ENCODE measurements around the gene SH3BGRL2.
"Not testable (repeated sequence)": the region's sequence is repeated elsewhere in the genome, so short reads cannot be mapped to it uniquely, and the experiment has no call there.

SH3BGRL2 gene

DNA sequence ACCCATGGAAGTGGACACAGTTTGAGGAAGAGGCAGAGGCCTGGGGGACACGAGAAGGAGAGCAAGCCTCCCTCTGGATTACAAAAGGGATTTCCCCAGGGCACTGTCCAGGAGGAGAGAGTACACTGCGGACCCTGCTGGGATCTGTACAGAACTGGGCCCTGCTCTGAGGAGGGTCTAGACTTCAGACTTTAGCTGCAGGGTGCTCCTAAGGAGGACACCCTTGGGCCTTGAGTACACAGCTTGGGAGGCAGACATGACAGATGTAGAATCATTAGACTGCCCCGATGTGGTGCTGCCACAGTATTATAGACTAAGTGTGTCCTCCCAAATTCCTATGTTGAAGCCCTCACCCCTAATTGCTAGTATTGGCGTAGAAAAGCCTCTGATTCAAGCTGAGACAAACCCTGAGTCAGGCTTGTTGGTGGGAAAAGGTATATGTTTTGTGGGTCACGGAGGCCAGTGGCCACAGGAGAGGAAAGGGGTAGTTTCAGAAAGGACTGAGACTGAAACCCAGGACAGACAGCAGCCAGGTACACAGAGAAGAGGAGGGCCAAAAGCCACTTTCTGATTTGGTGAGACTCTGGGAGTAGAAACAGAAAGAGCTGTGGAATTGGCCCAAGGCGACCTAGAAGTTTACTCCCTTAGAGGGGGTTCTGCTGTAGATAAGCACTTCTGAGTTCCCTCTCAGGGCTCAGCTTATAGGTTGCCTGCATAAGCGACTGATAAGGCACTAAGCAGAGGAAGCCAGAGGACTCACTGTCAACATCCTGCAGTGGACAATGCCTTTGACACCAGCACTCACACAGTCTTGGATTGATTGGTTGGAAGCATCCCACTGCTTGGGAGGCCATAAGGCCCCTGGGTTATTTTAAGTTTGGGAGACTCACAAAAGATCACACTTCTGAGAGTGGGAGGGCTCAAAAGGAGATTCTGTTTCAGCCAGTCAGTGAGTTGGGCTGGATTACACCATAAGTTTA is 16.5 kb upstream of the SH3BGRL2 start:
- no peak for DNase-seq (ENCODE audit: low spot score)

DNA sequence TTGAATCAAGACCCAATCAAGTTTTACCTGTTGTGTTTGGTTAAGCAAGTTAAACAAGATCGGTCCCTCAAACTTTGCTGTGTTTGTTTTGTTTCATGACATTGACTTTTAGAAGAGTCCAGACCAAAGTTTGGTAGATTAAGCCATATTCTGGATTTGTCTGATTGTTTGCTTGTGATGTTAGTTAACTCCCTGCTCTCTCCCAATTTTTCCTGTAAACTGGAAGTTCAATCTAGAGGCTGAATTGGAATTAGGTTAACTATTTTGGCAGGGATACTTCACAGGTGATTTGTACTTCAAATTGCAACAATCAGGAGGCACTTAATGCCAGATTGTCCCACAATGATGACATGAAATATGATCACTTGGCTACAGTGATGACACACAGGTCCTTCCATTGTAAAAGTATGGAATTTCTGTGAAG is 13.6 kb upstream of the SH3BGRL2 start:
- DNase-seq (ENCODE audit: low spot score) = no peak

DNA sequence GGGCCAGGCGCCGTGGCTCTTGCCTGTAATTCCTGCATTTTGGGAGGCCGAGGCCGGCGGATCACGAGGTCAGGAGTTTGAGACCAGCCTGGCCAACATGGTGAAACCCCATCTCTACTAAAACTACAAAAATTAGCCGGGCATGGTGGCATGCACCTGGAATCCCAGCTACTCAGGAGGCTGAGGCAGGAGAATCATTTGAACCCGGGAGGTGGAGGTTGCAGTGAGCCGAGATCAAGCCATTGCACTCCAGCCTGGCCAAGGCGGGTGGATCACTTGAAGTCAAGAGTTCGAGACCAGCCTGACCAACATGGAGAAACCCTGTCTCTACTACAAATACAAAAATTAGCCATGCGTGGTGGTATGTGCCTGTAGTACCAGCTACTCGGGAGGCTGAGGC is 12.7 kb upstream of the SH3BGRL2 start:
- not testable (repeated sequence) for DNase-seq (ENCODE audit: low spot score)

DNA sequence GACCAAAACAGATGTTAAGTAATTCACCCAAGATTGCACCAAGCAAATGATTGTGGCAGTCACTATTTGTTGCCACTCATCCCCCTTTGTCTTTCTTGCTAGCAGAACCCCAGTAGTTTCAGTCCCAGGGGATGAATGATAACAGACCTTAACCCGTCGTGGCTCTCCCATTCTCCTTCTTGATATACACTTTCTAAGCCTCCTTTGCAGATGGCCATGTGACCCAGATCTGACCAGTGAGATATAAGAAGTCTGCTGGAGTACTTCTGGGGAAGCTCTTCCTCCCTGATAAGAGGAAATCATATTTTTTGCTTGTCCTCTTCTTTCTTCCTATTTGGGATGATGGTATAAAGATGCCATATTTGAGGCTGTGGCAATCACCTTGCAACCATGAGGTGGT is 9.6 kb upstream of the SH3BGRL2 start:
- no peak for DNase-seq (ENCODE audit: low spot score)

DNA sequence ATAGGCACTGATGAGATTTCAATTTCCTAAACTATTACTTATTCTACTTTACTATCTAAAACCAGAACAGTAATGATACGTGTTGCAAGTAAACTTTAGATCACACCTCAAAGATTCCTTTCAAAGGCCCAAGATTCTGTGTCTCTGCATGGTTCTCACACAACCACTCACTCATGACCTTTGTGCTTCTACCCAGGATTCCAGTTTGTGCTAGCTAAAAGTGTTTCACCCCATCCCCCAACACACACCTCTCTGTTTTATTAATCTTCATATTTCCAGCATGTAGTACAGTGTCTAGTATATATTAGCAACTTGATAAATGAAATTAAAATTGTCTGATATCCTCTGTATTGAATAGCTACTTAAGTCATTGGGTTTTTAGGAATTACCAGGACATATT is 8.8 kb upstream of the SH3BGRL2 start:
- no peak for DNase-seq (ENCODE audit: low spot score)

DNA sequence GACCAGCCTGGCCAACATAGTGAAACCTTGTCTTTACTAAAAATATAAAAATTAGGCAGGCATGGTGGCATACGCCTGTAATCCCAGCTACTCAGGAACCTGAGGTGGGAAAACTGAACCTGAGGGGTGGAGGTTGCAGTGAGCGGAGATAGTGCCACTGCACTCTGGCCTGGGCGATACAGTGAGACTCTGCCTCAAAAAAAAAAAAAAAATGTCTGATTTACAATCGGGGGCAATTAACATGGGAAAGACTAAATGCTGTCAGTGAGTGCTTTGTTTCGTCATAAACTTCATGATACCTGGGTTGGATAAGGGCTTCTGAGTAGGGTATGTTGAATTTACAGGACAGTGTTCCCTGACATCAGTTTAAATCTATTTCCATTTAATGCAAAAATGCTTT is 8.0 kb upstream of the SH3BGRL2 start:
- no peak for DNase-seq (ENCODE audit: low spot score)

DNA sequence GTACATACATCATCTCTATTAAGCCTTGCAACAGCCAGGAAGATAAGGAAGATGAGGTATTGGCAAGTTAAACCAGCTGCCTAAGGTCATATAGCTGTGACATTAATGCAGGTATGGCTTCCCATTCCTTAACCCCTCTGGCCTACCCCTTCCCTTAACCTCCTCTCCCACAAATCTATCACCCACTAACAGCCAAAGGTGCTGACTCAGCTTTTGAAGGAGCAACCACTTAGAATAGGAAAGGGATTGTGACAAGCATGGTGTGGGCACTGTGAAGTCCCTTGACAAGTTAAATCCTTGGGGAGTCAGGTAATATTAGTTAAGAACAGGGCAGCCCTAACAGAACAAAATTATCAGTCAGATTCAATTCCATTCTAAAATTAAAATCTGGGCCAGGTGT is 5.4 kb upstream of the SH3BGRL2 start:
- DNase-seq (ENCODE audit: low spot score) = no peak

DNA sequence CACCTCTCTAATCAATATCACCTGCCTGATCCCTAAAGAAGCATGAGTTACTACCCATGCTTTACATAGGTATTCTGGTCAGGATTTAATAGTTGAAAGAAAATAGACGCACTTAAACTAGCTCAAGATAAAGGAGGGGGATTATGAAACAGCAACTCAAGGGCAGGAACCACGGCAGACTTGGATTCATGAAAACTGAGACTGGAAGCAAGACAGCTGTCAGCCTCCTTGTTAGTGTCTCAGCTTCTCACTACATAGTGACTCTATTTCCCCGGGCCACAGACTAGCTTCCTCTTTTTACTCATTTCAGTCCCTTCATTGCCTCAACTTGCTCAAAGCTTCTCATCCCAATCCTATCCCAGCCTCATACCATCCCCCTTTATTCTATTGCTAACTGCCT is 4.3 kb upstream of the SH3BGRL2 start:
- no peak for DNase-seq (ENCODE audit: low spot score)

DNA sequence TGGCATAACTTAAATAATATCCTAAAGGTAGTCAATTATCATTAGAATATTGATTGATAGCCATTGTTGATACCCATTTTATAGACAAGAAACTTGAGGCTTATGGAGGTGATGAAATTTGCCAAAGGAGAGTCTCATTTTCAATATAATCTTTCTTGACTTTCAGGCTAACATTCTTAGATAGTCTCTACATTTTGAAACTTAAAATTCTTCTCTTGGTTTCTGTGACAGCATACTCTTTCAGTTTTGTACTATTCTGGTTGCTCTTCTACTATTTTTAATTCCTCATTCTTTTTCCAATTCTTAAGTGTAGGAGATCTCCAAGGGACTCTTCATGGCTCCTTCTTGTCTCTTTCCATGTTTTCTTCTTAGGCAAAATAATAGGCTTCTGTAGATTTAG is 3.7 kb upstream of the SH3BGRL2 start:
- no peak for DNase-seq (ENCODE audit: low spot score)

DNA sequence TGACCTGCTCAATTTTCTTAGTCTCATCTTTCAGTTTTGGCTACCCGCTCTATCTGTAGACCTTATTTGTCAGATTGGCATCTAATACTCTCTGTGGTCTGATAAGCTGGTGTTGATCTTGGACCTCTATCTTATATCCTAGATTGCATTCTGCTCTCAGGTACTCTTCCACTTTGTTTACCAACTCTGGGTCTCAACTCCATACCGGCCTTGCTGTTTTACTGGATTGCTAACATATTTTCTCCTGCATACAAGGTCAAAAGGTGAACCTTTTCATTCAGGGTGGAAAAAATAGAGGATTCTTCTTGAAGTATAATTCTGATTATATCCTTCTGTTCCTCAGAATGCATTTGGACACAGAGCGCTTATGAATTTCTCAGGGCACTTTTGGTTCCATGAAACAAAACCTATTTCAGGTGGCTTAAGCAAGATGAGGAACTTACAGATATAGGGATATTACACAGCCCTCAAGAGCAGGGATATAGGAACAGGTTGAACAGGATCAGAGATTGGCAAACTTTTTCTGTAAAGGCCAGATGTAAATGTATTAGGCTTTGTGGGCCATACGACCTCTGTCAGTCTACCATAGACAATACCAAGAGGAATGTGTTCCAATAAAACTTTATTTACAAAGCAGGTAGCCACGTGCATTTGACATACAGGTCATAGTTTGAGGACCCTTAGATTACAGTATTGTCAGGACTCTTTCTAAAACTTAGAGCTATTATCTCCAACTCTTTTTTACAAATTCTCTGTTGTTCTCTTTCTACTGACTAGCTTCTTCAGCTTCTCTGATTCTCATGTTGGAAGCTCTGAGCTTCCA is 2.5 kb upstream of the SH3BGRL2 start:
- DNase-seq (ENCODE audit: low spot score) = no peak

DNA sequence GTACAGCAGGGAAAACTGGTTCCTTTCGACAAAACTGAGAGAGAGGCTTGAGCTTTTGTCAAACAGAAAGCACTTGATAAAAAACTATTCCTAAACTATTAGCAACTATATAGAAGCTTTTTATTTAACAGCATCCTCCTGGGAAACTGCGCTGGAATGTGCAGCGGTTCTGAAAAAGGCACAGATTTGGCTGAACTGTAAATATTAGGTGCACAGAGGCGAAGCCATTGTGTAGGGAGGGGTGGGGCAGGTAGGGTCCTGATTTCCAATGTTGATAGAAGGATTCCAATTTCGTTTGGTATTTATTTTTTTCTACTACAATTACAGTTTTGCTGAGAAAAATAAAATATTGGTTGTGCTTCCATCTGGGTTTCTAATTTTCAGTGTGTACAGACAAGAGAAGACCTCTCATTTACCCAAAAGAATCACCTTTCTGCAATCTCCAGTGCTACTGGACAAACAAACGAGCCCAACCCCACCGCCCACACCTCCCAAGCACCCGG is 698 bp upstream of the SH3BGRL2 start:
- DNase-seq (ENCODE audit: low spot score) = no peak

DNA sequence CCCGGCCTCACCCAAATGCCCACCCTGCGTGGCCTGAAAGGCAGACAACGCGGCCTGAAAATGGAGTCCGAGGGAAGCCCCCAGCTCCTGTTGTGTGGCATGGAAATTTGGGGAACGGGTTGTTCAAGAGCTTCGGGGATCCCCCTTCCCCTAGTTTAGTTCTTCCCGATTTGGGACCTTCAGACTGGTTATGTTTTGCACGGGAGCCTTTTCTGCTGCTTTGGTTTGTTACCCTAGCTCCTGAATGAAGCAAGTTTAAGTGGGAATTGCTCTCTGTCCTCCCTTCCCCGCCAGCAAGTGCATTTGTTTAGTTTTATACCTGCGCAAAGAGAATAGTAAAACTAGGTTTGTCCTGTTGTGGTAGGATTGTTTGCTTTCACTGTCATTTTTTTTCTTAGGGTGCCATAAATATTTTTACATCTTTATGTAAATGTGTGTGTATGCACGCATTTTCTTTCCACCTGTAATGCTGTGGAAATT is 604 bp downstream of the SH3BGRL2 start:
- no peak for DNase-seq (ENCODE audit: low spot score)

DNA sequence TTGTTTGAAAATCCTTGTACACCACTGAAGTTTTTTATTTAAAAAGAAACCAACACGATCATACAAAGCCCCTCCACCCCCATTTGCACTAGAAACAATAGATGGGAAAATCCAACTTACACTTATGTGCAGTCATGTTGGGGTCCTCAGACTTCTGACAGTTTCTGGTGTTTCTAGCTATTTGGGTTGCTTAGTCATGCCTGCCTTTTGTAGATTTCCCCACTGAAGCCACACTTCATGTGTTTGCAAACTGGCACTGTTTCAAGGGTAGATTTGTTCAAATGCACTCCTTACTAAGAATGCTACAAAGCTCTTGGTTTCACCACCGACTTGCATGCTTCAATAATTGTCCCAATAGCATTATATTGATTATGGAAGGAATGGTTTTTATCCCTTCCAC is 1.5 kb downstream of the SH3BGRL2 start:
- DNase-seq (ENCODE audit: low spot score) = no peak

DNA sequence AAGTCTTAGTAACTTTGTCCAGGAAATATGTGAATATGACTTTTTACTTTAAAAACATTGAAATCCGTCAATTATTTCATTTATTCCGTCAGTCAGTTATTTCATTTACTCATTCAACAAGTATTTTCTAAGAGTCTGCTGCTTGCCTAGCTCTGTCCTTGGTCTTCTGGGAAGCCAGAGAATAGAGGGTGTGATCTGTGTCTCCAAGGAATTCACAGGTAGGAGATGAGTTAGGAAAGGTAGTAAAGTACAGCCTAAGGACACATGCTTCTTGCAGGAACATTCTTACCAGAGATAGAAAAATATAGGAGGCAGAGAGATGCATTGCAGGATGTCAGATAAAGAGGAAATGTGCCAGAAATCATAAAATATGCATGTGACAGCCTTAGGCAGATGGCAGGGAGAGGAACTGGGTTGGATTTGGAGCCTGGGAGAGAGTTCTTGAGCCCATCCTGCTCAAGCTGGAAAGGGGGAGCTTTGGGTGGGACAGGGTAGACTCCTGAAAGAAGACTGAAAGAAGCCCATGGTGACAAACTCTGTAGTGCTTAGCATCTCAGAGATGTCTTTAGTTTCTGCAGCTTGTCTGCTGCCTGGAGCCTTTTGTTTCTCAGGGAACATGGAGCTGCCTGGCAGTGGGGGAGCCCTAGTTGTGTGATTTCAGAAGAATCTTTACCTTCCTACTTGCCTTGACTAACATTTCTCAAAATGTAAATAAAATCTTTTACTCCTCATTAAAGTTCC is 3.5 kb downstream of the SH3BGRL2 start:
- no peak for DNase-seq (ENCODE audit: low spot score)

DNA sequence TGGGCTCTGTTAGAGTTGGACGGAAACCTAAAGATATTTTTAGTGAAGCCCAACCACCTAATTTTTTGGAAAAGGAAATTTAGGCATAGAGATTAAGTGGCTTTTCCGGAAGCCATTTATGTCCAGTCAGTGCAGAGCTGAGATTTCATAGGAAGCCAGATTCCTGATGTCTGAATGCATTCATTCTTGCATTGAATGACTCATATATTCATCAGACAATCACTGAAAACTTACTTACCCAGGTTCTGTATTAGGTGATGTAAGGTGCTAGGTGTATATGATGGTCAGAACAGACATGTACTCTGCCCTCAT is 4.1 kb downstream of the SH3BGRL2 start:
- DNase-seq (ENCODE audit: low spot score) = peak; percentile 30

DNA sequence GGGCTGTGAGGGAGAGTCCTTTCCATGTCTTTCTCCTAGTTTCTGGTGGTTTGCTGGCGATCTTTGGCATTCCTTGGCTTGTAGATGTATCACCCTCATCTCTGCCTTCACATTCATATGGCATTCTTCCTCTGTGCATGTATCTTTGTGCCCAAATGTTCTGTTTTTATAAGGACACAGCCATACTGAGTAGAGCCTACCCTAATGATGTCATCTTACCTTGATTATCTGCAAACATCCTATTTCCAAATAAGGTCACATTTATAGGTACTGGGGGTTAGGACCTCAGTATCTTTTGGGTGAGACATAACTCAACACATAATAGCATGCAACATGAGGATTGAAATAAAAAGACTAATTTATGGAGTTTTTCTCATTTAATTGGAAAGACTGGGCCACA is 5.5 kb downstream of the SH3BGRL2 start:
- no peak for DNase-seq (ENCODE audit: low spot score)

DNA sequence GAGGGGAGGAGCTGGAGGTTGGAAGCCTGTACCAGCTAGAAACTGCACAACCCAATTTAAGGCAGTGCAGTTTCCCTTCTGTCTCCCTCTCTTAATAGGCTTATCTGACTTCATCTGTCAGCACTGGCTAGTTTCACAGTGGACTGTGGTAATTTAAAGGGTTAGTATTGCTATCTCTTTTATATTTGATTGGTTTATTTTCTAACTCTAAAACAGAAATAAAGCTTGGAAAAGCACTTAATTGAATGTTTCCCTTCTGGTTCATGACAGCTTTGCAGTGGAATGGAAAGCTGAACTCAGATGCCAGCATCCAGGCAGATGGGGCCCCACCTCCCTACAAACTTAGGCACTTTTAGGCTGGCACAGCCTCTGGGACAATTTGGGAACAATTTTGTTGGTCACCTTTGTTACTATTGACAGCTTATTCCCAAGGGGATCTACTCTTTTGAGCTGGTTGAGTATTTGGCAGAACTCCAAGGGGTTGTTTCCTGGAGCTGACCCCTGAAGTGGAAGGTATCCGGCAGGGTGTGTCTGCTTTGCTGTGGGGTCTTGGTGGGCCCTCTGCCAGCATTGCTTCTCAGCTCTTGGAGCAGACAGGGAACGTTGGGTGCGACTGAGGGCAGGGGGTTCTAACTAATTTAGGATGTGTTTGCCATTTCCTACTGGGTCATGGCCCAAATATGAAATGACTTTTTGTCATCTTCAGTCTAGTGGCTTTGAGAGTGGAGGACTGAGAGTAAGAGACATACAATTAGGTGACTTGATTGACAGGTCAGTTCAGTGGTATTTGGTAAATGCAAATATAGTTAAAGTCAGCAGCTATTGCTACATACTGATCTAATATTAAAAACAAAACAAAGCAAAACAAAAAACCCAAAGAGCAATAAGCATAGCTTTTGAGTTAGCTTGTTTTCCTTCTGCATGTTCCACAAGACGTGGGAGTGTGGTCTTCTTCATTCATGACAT is 9.3 kb downstream of the SH3BGRL2 start:
- DNase-seq (ENCODE audit: low spot score) = no peak

DNA sequence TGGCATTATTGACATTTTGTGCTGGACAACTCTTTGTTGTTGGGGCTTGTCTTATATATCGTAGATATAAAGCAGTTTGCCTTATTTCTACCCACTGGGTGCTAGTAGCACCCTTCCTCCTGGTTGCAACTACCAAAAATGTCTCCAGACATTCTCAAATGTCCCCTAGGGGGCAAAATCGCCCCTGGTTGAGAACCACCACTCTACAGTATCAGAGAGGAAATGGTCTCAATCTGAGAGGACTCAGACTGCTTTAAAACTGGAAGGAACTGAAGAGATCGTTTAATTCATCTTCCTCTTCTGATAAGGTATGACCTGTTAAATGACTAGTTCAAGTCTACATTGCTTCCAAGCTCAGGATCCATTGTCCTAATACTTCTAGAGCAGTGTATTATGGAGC is 14.9 kb downstream of the SH3BGRL2 start:
- DNase-seq (ENCODE audit: low spot score) = no peak

DNA sequence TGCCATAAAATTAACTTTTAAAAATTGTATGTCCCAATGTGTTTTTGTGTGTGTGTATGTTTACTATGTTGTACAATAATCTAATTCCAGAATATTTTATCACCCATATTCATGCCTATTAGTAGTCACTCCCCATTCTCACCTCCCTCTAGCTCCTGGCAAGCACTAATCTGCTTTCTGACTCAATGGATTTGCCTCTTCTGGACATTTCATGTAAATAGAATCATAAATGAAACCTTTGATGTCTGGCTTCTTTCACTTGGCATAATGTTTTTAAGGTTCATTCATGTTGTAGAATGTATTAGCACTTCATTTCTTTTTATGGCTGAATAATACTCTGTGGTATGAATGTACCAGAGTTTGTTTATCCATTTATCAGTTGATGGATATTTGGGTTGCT is 15.4 kb downstream of the SH3BGRL2 start:
- DNase-seq (ENCODE audit: low spot score) = no peak

DNA sequence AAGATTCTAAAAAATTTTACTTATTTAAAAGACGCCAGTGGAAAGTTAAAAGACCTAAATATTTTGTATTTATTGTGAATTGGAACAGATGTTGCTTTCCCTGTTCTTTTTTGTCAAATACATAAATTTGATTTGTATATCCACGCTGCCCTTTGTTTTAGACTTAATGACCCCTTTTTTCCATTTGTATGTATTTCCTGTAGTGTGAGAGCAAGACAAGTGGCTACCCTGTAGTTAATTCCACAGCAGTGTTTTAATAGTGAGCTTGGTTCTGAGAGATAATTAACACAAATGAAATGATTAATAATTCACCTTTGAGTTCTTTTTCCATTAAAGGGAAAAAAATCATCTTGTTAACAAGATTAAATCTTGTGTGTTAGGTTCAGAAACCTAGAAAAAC is 16.6 kb downstream of the SH3BGRL2 start:
- DNase-seq (ENCODE audit: low spot score) = no peak

DNA sequence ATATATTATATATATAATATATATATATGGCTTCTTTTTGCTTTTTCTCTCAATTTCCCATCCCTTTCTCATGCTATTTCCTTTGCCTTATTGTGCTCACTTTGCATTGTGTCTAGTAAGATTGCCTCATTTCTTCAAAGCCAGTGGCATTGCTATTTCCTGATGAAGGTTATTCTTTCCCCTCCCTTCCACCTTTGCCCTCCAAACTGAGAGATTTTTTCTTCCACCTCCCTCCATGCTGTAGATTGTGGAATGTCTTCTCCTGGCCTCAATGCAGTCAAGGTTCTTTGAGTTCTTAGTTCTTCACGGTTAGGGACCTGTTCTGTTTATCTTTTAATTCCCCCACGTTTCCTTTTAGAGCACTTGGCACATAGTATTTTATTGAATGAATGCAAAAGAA is 17.2 kb downstream of the SH3BGRL2 start:
- no peak for DNase-seq (ENCODE audit: low spot score)

Data from hepatic stellate cell (primary cell).